ENCODE data around the gene ZBTB26.

The ZBTB26 gene

DNA sequence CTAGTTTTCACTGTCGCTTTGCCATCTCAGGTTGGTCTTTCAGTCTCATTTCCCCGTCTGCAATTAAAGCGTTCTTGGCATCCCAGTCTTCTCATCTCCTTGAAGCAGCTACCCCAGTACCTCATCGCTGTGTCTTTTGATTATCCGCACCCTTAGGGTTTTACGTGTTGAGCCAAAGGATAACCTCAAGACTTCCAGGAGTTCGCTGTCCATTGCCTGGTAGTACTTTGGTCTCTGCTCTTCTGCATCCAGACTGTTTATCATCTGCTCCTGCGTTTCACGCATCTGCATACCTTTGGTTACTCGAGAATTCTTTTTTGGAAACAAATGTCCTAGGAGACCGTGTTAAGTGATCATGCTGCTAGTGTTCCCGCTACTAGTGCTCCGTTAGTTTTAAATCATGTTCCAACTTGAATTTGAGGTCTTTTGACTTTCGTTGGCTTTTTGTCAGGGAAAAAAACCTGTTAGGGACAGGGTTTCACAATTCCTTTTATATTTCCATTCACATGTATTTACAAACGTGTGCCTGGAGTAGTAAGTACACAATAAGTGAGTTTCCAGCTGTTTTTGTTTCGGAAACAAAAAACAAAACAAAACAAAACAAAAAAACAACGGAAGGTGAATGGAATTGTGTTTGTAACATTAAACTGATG, 10.4 kb upstream of the ZBTB26 start:
- H3K4me1 ChIP-seq (ENCODE audit: control extremely low read depth in 1 of 4, control insufficient read depth in 4 of 4, insufficient read depth in 4 of 4, low read length in 3 of 4), result peaks cover 6 to 23% (median 17%) of the 10 kb centered on the region in 4 experiments
- CTCF ChIA-PET, result interaction anchor here (0.9 to 3.9 kb wide), 5 partner anchors 9 to 52 kb away, joined by 3 to 15 read pairs (median 3); partner anchors contain the start of gene ZBTB26
- peak in 1 of 3 donors; percentile 50 for DNase-seq
- H3K36me3 ChIP-seq (ENCODE audit: control insufficient read depth in 4 of 4, insufficient read depth in 4 of 4, low read length in 3 of 4), result peaks cover 0 to 10% (median 5%) of the 10 kb centered on the region in 4 experiments
- H3K27me3 ChIP-seq (replicated peaks in 2 of 5; ENCODE audit: control insufficient read depth in 4 of 5, insufficient read depth in 5 of 5, low read length in 4 of 5), result no peaks in the 10 kb centered on the region
- H3K4me3 ChIP-seq (ENCODE audit: control insufficient read depth in 1 of 7, extremely low read depth in 1 of 7, insufficient read depth in 4 of 7, low read depth in 2 of 7, low read length in 6 of 7), result peak overlapping the region; percentile 67 to 97 (median 85)
- no peaks in the 10 kb centered on the region for H3K9me3 ChIP-seq (ENCODE audit: control extremely low read depth in 1 of 5, control insufficient read depth in 4 of 5, insufficient read depth in 2 of 5, low read depth in 1 of 5, low read length in 4 of 5)
- H3K27ac ChIP-seq (ENCODE audit: insufficient read depth in 1 of 2, low read depth in 1 of 2, low read length in 2 of 2, poor library complexity in 1 of 2, severe bottlenecking in 2 of 2), result peak overlapping the region; percentile 77 to 92
- POLR2A ChIA-PET, result interaction anchor here (2.4 kb wide), 1 partner anchor 29 kb away, joined by 8 read pairs; the partner anchor contains the start of gene ZBTB6
- WGBS (ENCODE audit: insufficient coverage), result 14% methylated on average over 12 of the region's 17 CpGs

GRCh38 chr9:122940749-122941581, 9.7 kb upstream of the ZBTB26 start, which contains the start of gene RABGAP1:
Gene RABGAP1, plus strand, starts transcription at chr9:122941020. Its CDS starts 16,040 bp downstream, at chr9:122957060.
- POLR2A ChIA-PET, result interaction anchor here (0.6 to 2.4 kb wide), 4 partner anchors 9 to 28 kb away, joined by 3 to 8 read pairs (median 4); partner anchors contain the start of genes ZBTB26 and ZBTB6
- CTCF ChIA-PET, result interaction anchor here (1.0 to 3.9 kb wide), 8 partner anchors 9 to 54 kb away, joined by 3 to 15 read pairs (median 3); partner anchors contain the start of gene ZBTB26
- H3K36me3 ChIP-seq (ENCODE audit: control insufficient read depth in 4 of 4, insufficient read depth in 4 of 4, low read length in 3 of 4), result peaks cover 3 to 16% (median 12%) of the 10 kb centered on the region in 4 experiments
- under 1% methylated on average over 18 of the region's 54 CpGs for WGBS (ENCODE audit: insufficient coverage)
- H3K27ac ChIP-seq (ENCODE audit: insufficient read depth in 1 of 2, low read depth in 1 of 2, low read length in 2 of 2, poor library complexity in 1 of 2, severe bottlenecking in 2 of 2), result peak within 1 kb of the TSS; percentile 77 to 92
- H3K4me1 ChIP-seq (ENCODE audit: control extremely low read depth in 1 of 4, control insufficient read depth in 4 of 4, insufficient read depth in 4 of 4, low read length in 3 of 4), result peaks cover 6 to 23% (median 17%) of the 10 kb centered on the region in 4 experiments
- no peaks in the 10 kb centered on the region for H3K9me3 ChIP-seq (ENCODE audit: control extremely low read depth in 1 of 5, control insufficient read depth in 4 of 5, insufficient read depth in 2 of 5, low read depth in 1 of 5, low read length in 4 of 5)
- DNase-seq, result peak; percentile 98 to 99 (median 98)
- peak within 1 kb of the TSS; percentile 67 to 97 (median 85) for H3K4me3 ChIP-seq (ENCODE audit: control insufficient read depth in 1 of 7, extremely low read depth in 1 of 7, insufficient read depth in 4 of 7, low read depth in 2 of 7, low read length in 6 of 7)
- no peaks in the 10 kb centered on the region for H3K27me3 ChIP-seq (replicated peaks in 2 of 5; ENCODE audit: control insufficient read depth in 4 of 5, insufficient read depth in 5 of 5, low read length in 4 of 5)

DNA sequence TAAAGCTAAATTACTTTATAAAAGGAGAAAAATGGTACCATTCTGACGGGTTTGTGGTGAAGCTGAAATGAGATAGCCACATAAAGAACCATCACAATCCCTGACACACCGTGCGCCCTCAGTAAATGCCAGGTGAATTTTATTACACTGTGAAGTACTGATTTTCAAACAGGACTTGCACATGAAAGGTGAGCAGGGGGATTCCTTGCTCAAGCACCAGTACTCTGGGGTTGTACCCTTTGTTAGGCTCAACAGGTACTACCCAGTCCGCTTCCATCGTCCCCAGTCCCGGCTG, 9.1 kb upstream of the ZBTB26 start:
- 0% methylated on average over 3 of the region's 6 CpGs for WGBS (ENCODE audit: insufficient coverage)
- H3K36me3 ChIP-seq (ENCODE audit: control insufficient read depth in 4 of 4, insufficient read depth in 4 of 4, low read length in 3 of 4), result peaks cover 3 to 16% (median 12%) of the 10 kb centered on the region in 4 experiments
- H3K27ac ChIP-seq (ENCODE audit: insufficient read depth in 1 of 2, low read depth in 1 of 2, low read length in 2 of 2, poor library complexity in 1 of 2, severe bottlenecking in 2 of 2), result peak overlapping the region in 1 of 2 experiments; percentile 47
- H3K27me3 ChIP-seq (replicated peaks in 2 of 5; ENCODE audit: control insufficient read depth in 4 of 5, insufficient read depth in 5 of 5, low read length in 4 of 5), result no peaks in the 10 kb centered on the region
- H3K9me3 ChIP-seq (ENCODE audit: control extremely low read depth in 1 of 5, control insufficient read depth in 4 of 5, insufficient read depth in 2 of 5, low read depth in 1 of 5, low read length in 4 of 5), result no peaks in the 10 kb centered on the region
- ChIA-PET CTCF (interaction anchor here (1.0 to 3.9 kb wide), 8 partner anchors 8 to 55 kb away, joined by 3 to 15 read pairs (median 3); partner anchors contain the start of gene ZBTB26), POLR2A (interaction anchor here (0.6 to 2.4 kb wide), 4 partner anchors 9 to 28 kb away, joined by 3 to 8 read pairs (median 4); partner anchors contain the start of genes ZBTB26 and ZBTB6)
- H3K4me1 ChIP-seq (ENCODE audit: control extremely low read depth in 1 of 4, control insufficient read depth in 4 of 4, insufficient read depth in 4 of 4, low read length in 3 of 4), result peaks cover 6 to 22% (median 16%) of the 10 kb centered on the region in 4 experiments
- no peak for DNase-seq
- H3K4me3 ChIP-seq (ENCODE audit: control insufficient read depth in 1 of 7, extremely low read depth in 1 of 7, insufficient read depth in 4 of 7, low read depth in 2 of 7, low read length in 6 of 7), result peak overlapping the region in 5 of 7 experiments; percentile 8 to 70 (median 50)

GRCh38 chr9:122939601-122940000, 8.3 kb upstream of the ZBTB26 start:
- WGBS (ENCODE audit: insufficient coverage), result no CpG with 5 or more reads among the region's 4 CpGs
- Histone ChIP-seq H3K4me3 (ENCODE audit: control insufficient read depth in 1 of 7, extremely low read depth in 1 of 7, insufficient read depth in 4 of 7, low read depth in 2 of 7, low read length in 6 of 7) (no peak overlapping the region), H3K9me3 (ENCODE audit: control extremely low read depth in 1 of 5, control insufficient read depth in 4 of 5, insufficient read depth in 2 of 5, low read depth in 1 of 5, low read length in 4 of 5) (no peaks in the 10 kb centered on the region), H3K4me1 (ENCODE audit: control extremely low read depth in 1 of 4, control insufficient read depth in 4 of 4, insufficient read depth in 4 of 4, low read length in 3 of 4) (peaks cover 6 to 19% (median 15%) of the 10 kb centered on the region in 4 experiments), H3K27me3 (replicated peaks in 2 of 5; ENCODE audit: control insufficient read depth in 4 of 5, insufficient read depth in 5 of 5, low read length in 4 of 5) (no peaks in the 10 kb centered on the region), H3K27ac (ENCODE audit: insufficient read depth in 1 of 2, low read depth in 1 of 2, low read length in 2 of 2, poor library complexity in 1 of 2, severe bottlenecking in 2 of 2) (peak overlapping the region in 1 of 2 experiments; percentile 47), H3K36me3 (ENCODE audit: control insufficient read depth in 4 of 4, insufficient read depth in 4 of 4, low read length in 3 of 4) (peaks cover 3 to 16% (median 12%) of the 10 kb centered on the region in 4 experiments)
- ChIA-PET CTCF (interaction anchor here (2.0 to 3.9 kb wide), 2 partner anchors 7 to 10 kb away, joined by 8 to 15 read pairs; partner anchors contain the start of gene ZBTB26), POLR2A (no interaction called here)
- DNase-seq, result no peak

GRCh38 chr9:122936883-122937282, 5.6 kb upstream of the ZBTB26 start:
- H3K9me3 ChIP-seq (ENCODE audit: control extremely low read depth in 1 of 5, control insufficient read depth in 4 of 5, insufficient read depth in 2 of 5, low read depth in 1 of 5, low read length in 4 of 5), result no peaks in the 10 kb centered on the region
- H3K4me3 ChIP-seq (ENCODE audit: control insufficient read depth in 1 of 7, extremely low read depth in 1 of 7, insufficient read depth in 4 of 7, low read depth in 2 of 7, low read length in 6 of 7), result no peak overlapping the region
- ChIA-PET POLR2A (no interaction called here), CTCF (no interaction called here)
- H3K36me3 ChIP-seq (ENCODE audit: control insufficient read depth in 4 of 4, insufficient read depth in 4 of 4, low read length in 3 of 4), result peaks cover 3 to 16% (median 12%) of the 10 kb centered on the region in 4 experiments
- no peak overlapping the region for H3K27ac ChIP-seq (ENCODE audit: insufficient read depth in 1 of 2, low read depth in 1 of 2, low read length in 2 of 2, poor library complexity in 1 of 2, severe bottlenecking in 2 of 2)
- H3K27me3 ChIP-seq (replicated peaks in 2 of 5; ENCODE audit: control insufficient read depth in 4 of 5, insufficient read depth in 5 of 5, low read length in 4 of 5), result no peaks in the 10 kb centered on the region
- no peak for DNase-seq
- H3K4me1 ChIP-seq (ENCODE audit: control extremely low read depth in 1 of 4, control insufficient read depth in 4 of 4, insufficient read depth in 4 of 4, low read length in 3 of 4), result peaks cover 4 to 25% (median 18%) of the 10 kb centered on the region in 4 experiments
- WGBS (ENCODE audit: insufficient coverage), result no CpG with 5 or more reads among the region's 1 CpG

DNA sequence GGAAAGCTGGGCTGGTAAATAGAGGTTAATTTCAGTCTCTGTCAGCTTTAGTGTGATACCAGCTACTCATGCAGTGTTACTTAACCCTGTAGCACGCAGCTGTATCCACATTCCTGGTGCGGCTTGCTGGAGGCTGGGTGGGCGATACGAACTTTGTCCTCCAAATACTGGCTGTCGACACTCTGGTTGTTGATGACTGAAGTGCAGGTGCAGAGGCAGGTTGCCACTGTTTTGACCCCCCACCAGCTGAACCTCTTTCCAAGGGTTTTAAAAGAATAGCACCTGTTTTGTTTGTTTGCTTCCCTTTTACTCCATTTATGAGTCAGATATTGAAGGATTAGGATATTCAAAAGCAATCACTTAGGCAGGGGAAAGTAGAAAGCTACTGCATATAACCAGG, 5.2 kb upstream of the ZBTB26 start:
- 98% methylated on average over 5 of the region's 5 CpGs for WGBS (ENCODE audit: insufficient coverage)
- CTCF ChIA-PET, result no interaction called here
- Histone ChIP-seq H3K36me3 (ENCODE audit: control insufficient read depth in 4 of 4, insufficient read depth in 4 of 4, low read length in 3 of 4) (peaks cover 3 to 16% (median 12%) of the 10 kb centered on the region in 4 experiments), H3K4me1 (ENCODE audit: control extremely low read depth in 1 of 4, control insufficient read depth in 4 of 4, insufficient read depth in 4 of 4, low read length in 3 of 4) (peaks cover under 1 to 22% (median 14%) of the 10 kb centered on the region in 4 experiments), H3K27me3 (replicated peaks in 2 of 5; ENCODE audit: control insufficient read depth in 4 of 5, insufficient read depth in 5 of 5, low read length in 4 of 5) (no peaks in the 10 kb centered on the region), H3K9me3 (ENCODE audit: control extremely low read depth in 1 of 5, control insufficient read depth in 4 of 5, insufficient read depth in 2 of 5, low read depth in 1 of 5, low read length in 4 of 5) (no peaks in the 10 kb centered on the region), H3K4me3 (ENCODE audit: control insufficient read depth in 1 of 7, extremely low read depth in 1 of 7, insufficient read depth in 4 of 7, low read depth in 2 of 7, low read length in 6 of 7) (no peak overlapping the region), H3K27ac (ENCODE audit: insufficient read depth in 1 of 2, low read depth in 1 of 2, low read length in 2 of 2, poor library complexity in 1 of 2, severe bottlenecking in 2 of 2) (no peak overlapping the region)
- DNase-seq, result no peak
- POLR2A ChIA-PET, result no interaction called here

Data from common myeloid progenitor, CD34-positive (primary cell).